Endothelial cell of umbilical vein (primary cell): ENCODE data around the gene PHF12.
"Not testable (repeated sequence)": the region's sequence is repeated elsewhere in the genome, so short reads cannot be mapped to it uniquely, and the experiment has no call there.

Source experiments
- CTCF ChIP-seq, 2 donors: IDR thresholded peaks; 1 replicate in 1 of 2; 2 replicates in 1 of 2; pipeline ENCODE4 v1.5.1; 2011; ENCODE audit warnings: low read length in 2 of 2, mild to moderate bottlenecking in 2 of 2, moderate library complexity in 2 of 2, control low read depth in 1 of 2, inconsistent platforms in 1 of 2, low read depth in 1 of 2; ENCODE audit not compliant: insufficient read depth in 1 of 2; ENCODE audit errors: extremely low read depth in 1 of 2
- EZH2 ChIP-seq: IDR thresholded peaks from 2 replicates; pipeline ENCODE4 v1.6.1; 2012; ENCODE audit warnings: borderline replicate concordance, low read depth, mild to moderate bottlenecking, moderate library complexity, low read length, inconsistent platforms; ENCODE audit not compliant: severe bottlenecking
- FOS ChIP-seq: IDR thresholded peaks from 2 replicates; pipeline ENCODE4 v1.6.1; 2011; ENCODE audit warnings: mild to moderate bottlenecking, low read length, moderate library complexity, borderline replicate concordance; ENCODE audit not compliant: insufficient read depth
- GATA2 ChIP-seq: IDR thresholded peaks from 2 replicates; pipeline ENCODE4 v1.7.0; 2011; ENCODE audit warnings: low read depth, mild to moderate bottlenecking, moderate library complexity, mixed read lengths, low read length; ENCODE audit not compliant: insufficient read length, insufficient read depth
- JUN ChIP-seq: IDR thresholded peaks from 2 replicates; pipeline ENCODE4 v1.6.1; 2011; ENCODE audit warnings: borderline replicate concordance, low read depth; ENCODE audit not compliant: insufficient read length, insufficient read depth
- MAX ChIP-seq: IDR thresholded peaks from 2 replicates; pipeline ENCODE4 v1.6.1; 2011; ENCODE audit not compliant: insufficient read depth, insufficient read length
- MYC ChIP-seq: IDR thresholded peaks from one replicate; pipeline ENCODE4 v1.6.1; 2011; ENCODE audit warnings: mild to moderate bottlenecking, low read depth, low read length
- POLR2A ChIP-seq: IDR thresholded peaks from 2 replicates; pipeline ENCODE4 v1.6.1; 2012; ENCODE audit warnings: low read depth, mild to moderate bottlenecking, control low read depth, low read length
- POLR2AphosphoS5 ChIP-seq: IDR thresholded peaks from 2 replicates; pipeline ENCODE4 v1.6.1; 2012; ENCODE audit warnings: low read depth, mild to moderate bottlenecking, control low read depth, low read length, moderate library complexity; ENCODE audit not compliant: insufficient read depth

- TF ChIP-seq CTCF (IDR thresholded peaks at IDR 0.05; ENCODE audit: extremely low read depth in 1 of 2, insufficient read depth in 1 of 2, low read depth in 1 of 2, low read length in 2 of 2); EZH2; POLR2A; GATA2; POLR2AphosphoS5; MAX; MYC; JUN; FOS: not testable (repeated sequence)
Measured at GRCh38 chr17:28903546-28903841, 47.8 kb downstream of the PHF12 start.
